Esophagus squamous epithelium (tissue), 5 donors: ENCODE measurements around the gene LCP1. TPM values are rescaled to one million over a fixed set of nuclear protein-coding genes. Genes with fewer than 3 reads are reported as not detected.

ENCODE experiments used
- DNase-seq: peaks from one replicate; lab custom pipeline; 2025; lab: John Stamatoyannopoulos, UW
- H3K27ac ChIP-seq, 4 donors: fragments of 200-600 bp; sonication (generic); one replicate each; pipeline ENCODE4 v1.5.1; 2016 to 2019; ENCODE audit warnings: mild to moderate bottlenecking in 1 of 4
- H3K27me3 ChIP-seq, 4 donors: fragments of 200-600 bp; sonication (generic); 1 replicate in 3 of 4; 2 replicates in 1 of 4; pipeline versions ENCODE4 v1.5.1 to v1.6.0; 2017 to 2021; ENCODE audit warnings: antibody characterized with exemption in 1 of 4
- H3K36me3 ChIP-seq, 3 donors: fragments of 200-600 bp; sonication (generic); one replicate each; pipeline ENCODE4 v1.5.1; 2016 to 2019
- H3K4me1 ChIP-seq, 3 donors: fragments of 200-600 bp; sonication (generic); one replicate each; pipeline ENCODE4 v1.5.1; 2017 to 2019
- H3K4me3 ChIP-seq, 4 donors: fragments of 200-600 bp; sonication (generic); 1 replicate in 3 of 4; 2 replicates in 1 of 4; pipeline ENCODE4 v1.5.1; 2016 to 2019; ENCODE audit warnings: mild to moderate bottlenecking in 2 of 4, moderate library complexity in 1 of 4
- H3K9me3 ChIP-seq, 3 donors: fragments of 200-600 bp; sonication (generic); one replicate each; pipeline ENCODE4 v1.5.1; 2016 to 2019
- POLR2A ChIP-seq, 4 donors: fragments of 450-650 bp; IDR thresholded peaks; one replicate each; pipeline ENCODE4 v1.6.1; 2017; ENCODE audit warnings: antibody characterized with exemption in 4 of 4, mild to moderate bottlenecking in 4 of 4, moderate library complexity in 3 of 4
- WGBS, 2 donors: methylation state at CpG; one replicate each; pipeline ENCODE4 v1.1.5; 2018; 5-methylcytosine and 5-hydroxymethylcytosine counted together
- intact Hi-C: fragments of 100-400 bp; cut with DNase I; formaldehyde crosslinking; loops from one replicate; pipeline ENCODE4 v1.15.0; 2022
- total RNA-seq, 4 donors: library from RNA; depleted of rRNA; stranded (reverse); fragments of >200 nt; gene quantifications; one replicate each; pipeline ENCODE4 v1.1.0, GENCODE V29; 2016
- TF ChIP-seq, protein P1 (sequence below), 6 experiments: fragments of 450-650 bp in 4 of 6; fragments of 200-600 bp in 2 of 6; sonication (generic) in 2 of 6; IDR thresholded peaks; one replicate each; pipeline ENCODE4 v1.5.1; 2016 to 2019; ENCODE audit warnings: antibody characterized with exemption in 6 of 6, mild to moderate bottlenecking in 4 of 6, moderate library complexity in 4 of 6
- donor health status: DM: yes; HTN: yes; CAD: no.

The LCP1 gene
- total RNA-seq, 4 donors from 2014 or later = 8.7 to 33.9 (median 21.9) TPM

DNA sequence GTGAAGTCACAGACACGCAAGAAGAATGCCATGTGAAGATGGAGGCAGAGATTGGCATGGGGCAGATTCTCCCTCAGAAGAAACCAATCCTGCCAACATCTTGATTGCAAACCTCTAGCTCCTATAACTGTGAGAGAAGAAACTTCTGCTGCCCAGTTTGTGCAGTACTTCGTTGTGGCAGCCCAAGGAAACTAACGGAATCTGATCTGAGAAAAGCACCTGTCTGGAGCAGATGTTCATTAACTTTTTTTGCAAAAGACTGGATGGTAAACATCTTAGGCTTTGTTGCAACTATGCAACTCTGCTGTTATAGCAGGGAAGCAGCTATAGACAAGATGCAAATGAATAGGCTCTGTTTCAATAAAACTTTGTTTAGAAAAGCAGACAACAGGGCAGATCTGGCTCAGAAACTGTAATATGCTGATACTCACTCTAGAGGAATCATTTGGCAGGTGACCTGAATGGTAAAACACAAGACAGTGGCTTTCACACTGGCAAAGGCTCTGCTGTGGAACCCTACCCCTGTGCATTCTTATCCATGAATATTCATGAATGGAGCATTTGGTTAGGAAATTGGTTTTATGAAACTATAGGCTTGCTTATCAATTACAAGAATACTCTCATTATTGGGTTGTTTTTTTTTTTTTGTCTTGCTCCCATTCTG, 51.9 kb downstream of the LCP1 start:
- DNase-seq = no peak
- 84 to 88% methylated on average over 3 of the region's 3 CpGs for WGBS, 2 donors
- no peak overlapping the region for H3K4me3 ChIP-seq
- H3K36me3 ChIP-seq = no peaks in the 10 kb centered on the region
- intact Hi-C loops = no loop called here
- H3K4me1 ChIP-seq = peaks cover 0 to 13% (median 0%) of the 10 kb centered on the region in 3 donors
- no peak for TF ChIP-seq POLR2A (IDR thresholded peaks at IDR 0.05)
- TF ChIP-seq, protein P1, sequence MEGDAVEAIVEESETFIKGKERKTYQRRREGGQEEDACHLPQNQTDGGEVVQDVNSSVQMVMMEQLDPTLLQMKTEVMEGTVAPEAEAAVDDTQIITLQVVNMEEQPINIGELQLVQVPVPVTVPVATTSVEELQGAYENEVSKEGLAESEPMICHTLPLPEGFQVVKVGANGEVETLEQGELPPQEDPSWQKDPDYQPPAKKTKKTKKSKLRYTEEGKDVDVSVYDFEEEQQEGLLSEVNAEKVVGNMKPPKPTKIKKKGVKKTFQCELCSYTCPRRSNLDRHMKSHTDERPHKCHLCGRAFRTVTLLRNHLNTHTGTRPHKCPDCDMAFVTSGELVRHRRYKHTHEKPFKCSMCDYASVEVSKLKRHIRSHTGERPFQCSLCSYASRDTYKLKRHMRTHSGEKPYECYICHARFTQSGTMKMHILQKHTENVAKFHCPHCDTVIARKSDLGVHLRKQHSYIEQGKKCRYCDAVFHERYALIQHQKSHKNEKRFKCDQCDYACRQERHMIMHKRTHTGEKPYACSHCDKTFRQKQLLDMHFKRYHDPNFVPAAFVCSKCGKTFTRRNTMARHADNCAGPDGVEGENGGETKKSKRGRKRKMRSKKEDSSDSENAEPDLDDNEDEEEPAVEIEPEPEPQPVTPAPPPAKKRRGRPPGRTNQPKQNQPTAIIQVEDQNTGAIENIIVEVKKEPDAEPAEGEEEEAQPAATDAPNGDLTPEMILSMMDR (IDR thresholded peaks at IDR 0.05) = no peak
- no peak overlapping the region for H3K27ac ChIP-seq
- no peaks in the 10 kb centered on the region for H3K9me3 ChIP-seq
- peaks cover 0 to 41% (median 0%) of the 10 kb centered on the region in 4 donors for H3K27me3 ChIP-seq

DNA sequence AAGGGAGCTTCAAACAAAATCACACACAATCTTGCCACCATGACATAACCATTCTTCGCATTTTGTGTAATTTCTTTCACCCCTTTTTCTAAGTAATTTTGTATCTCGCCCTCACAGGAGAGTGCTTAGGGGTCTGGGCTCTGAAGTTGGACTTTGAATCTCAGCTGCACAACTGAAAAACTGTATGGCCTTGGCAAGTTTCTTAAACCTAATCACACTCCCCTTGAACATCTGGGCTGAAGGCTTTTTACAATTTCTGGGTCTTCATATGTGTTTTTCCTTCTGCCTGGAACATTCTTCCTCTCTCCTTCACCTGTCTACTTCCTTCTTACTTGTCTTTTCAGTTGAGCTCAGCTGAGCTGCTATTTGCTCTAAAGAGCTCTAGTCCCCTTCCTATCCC, 52.9 kb downstream of the LCP1 start:
- 87 to 96% methylated on average over 2 of the region's 2 CpGs for WGBS, 2 donors
- Histone ChIP-seq H3K27me3 (peaks cover 0 to 48% (median 0%) of the 10 kb centered on the region in 4 donors), H3K4me1 (peaks cover 0 to 5% (median 0%) of the 10 kb centered on the region in 3 donors), H3K4me3 (no peak overlapping the region), H3K36me3 (no peaks in the 10 kb centered on the region), H3K27ac (no peak overlapping the region), H3K9me3 (no peaks in the 10 kb centered on the region)
- intact Hi-C loops = no loop called here
- TF ChIP-seq POLR2A (IDR thresholded peaks at IDR 0.05) = no peak
- TF ChIP-seq, protein P1 (IDR thresholded peaks at IDR 0.05) = no peak
- DNase-seq = no peak

- H3K27ac ChIP-seq = no peak overlapping the region
- WGBS, 2 donors = 75 to 81% methylated on average over 7 of the region's 7 CpGs
- no peak for DNase-seq
- TF ChIP-seq, protein P1 (IDR thresholded peaks at IDR 0.05) = no peak
- no peak for TF ChIP-seq POLR2A (IDR thresholded peaks at IDR 0.05)
- H3K9me3 ChIP-seq = no peaks in the 10 kb centered on the region
- intact Hi-C loops = no loop called here
- H3K27me3 ChIP-seq = peaks cover 0 to 50% (median 0%) of the 10 kb centered on the region in 4 donors
- no peaks in the 10 kb centered on the region for H3K36me3 ChIP-seq
- H3K4me1 ChIP-seq = peaks cover 0 to 5% (median 0%) of the 10 kb centered on the region in 3 donors
- H3K4me3 ChIP-seq = no peak overlapping the region
These were observed 54.5 kb downstream of the LCP1 start for GRCh38 chr13:46127358-46128023.

DNA sequence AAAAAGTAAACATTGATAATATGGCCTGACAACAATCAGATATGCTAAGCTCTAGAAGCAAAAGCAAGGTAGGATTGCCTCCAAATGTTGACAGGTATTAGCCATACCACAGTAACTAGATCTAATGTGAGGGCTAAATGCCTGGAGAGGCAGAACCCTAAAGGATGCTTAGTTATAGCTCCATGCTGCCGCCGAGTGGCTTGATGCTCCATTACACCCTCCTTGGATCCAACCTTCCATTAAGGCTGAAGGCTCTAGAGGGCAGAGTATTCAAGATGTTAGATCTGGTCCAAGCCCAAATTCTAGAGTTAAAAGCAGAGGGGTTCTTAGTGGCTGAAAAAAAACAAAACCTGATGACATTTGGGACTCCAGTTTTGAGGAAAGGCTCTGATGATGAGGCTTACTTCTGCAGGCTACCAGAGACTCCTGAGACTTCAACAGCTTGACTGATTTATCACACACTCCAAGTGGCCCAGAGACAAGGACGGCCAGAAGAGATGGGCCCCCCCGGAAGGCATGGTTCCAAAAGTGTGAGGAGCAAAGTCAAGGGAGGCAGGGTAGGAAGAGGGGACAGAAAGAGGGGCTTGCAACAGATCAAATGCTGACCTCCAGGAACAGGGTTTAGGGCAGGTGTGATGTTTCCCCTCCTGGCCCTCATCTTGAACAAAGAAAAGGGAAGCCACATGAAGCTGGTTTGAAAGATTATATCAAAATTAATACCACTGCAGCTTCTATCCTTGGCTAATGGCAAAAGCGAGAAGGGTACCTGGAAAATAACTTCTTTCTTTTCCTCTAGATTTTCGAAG, 55.2 kb downstream of the LCP1 start:
- no peak for TF ChIP-seq POLR2A (IDR thresholded peaks at IDR 0.05)
- TF ChIP-seq, protein P1 (IDR thresholded peaks at IDR 0.05) = peak; percentile 34 to 84 (median 73)
- Histone ChIP-seq H3K9me3 (no peaks in the 10 kb centered on the region), H3K4me1 (peaks cover 0 to 5% (median 0%) of the 10 kb centered on the region in 3 donors), H3K36me3 (no peaks in the 10 kb centered on the region), H3K4me3 (no peak overlapping the region), H3K27ac (no peak overlapping the region), H3K27me3 (peaks cover 0 to 50% (median 0%) of the 10 kb centered on the region in 4 donors)
- no peak for DNase-seq
- 49 to 53% methylated on average over 6 of the region's 6 CpGs for WGBS, 2 donors
- intact Hi-C loops = no loop called here
